Spleen (tissue), 7 donors: ENCODE data around the gene PTPN13.

Experiments
- POLR2A ChIP-seq, 3 donors: fragments of 450-650 bp; IDR thresholded peaks; one replicate each; pipeline ENCODE4 v1.5.1; 2017; ENCODE audit warnings: antibody characterized with exemption in 3 of 3, mild to moderate bottlenecking in 1 of 3
- POLR2AphosphoS5 ChIP-seq, 3 donors: sonication (generic); formaldehyde crosslinking; IDR thresholded peaks; one replicate each; pipeline ENCODE4 v1.5.1; 2017; ENCODE audit warnings: antibody characterized with exemption in 3 of 3
- TF ChIP-seq, protein P1 (sequence below), 11 experiments: fragments of 200-600 bp in 7 of 11; fragments of 450-650 bp in 4 of 11; sonication (generic) in 4 of 11; IDR thresholded peaks in 8 of 11; conservative IDR thresholded peaks in 3 of 11; 1 replicate in 7 of 11; 2 replicates in 4 of 11; pipeline versions ENCODE4 v1.4.0 to v1.8.0; 2016 to 2021; ENCODE audit warnings: antibody characterized with exemption in 11 of 11, inconsistent platforms in 4 of 11, mild to moderate bottlenecking in 1 of 11
- donor health status: DM: no; HTN: no; CAD: no; lungs with moderate emphysema.
- donor health status: DM: no; HTN: no; CAD: no.
- donor health status: DM: no; HTN: no; CAD: no.

GRCh38 chr4:86657382-86657781, 63.3 kb downstream of the PTPN13 start:
- TF ChIP-seq, protein P1, sequence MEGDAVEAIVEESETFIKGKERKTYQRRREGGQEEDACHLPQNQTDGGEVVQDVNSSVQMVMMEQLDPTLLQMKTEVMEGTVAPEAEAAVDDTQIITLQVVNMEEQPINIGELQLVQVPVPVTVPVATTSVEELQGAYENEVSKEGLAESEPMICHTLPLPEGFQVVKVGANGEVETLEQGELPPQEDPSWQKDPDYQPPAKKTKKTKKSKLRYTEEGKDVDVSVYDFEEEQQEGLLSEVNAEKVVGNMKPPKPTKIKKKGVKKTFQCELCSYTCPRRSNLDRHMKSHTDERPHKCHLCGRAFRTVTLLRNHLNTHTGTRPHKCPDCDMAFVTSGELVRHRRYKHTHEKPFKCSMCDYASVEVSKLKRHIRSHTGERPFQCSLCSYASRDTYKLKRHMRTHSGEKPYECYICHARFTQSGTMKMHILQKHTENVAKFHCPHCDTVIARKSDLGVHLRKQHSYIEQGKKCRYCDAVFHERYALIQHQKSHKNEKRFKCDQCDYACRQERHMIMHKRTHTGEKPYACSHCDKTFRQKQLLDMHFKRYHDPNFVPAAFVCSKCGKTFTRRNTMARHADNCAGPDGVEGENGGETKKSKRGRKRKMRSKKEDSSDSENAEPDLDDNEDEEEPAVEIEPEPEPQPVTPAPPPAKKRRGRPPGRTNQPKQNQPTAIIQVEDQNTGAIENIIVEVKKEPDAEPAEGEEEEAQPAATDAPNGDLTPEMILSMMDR (IDR thresholded peaks at IDR 0.05 in 8 of 11, conservative IDR thresholded peaks at IDR 0.05 in 3 of 11) = no peak
- TF ChIP-seq POLR2AphosphoS5 (IDR thresholded peaks at IDR 0.05) = no peak
- TF ChIP-seq POLR2A (IDR thresholded peaks at IDR 0.05) = no peak
